Sigmoid colon (tissue), 7 donors: ENCODE data around the gene TRPV4. TPM values are rescaled to one million over a fixed set of nuclear protein-coding genes. Genes with fewer than 3 reads are reported as not detected.

Experiments
- DNase-seq: peaks from one replicate; pipeline ENCODE4 v3.0.0-alpha.2; 2019
- H3K27ac ChIP-seq, 4 donors: fragments of 200-600 bp; sonication (generic); one replicate each; pipeline ENCODE4 v1.5.1; 2016 to 2019; ENCODE audit warnings: mild to moderate bottlenecking in 1 of 4
- H3K27me3 ChIP-seq, 3 donors: fragments of 200-600 bp; sonication (generic); one replicate each; pipeline ENCODE4 v1.5.1; 2019; ENCODE audit warnings: mild to moderate bottlenecking in 1 of 3
- H3K36me3 ChIP-seq, 4 donors: fragments of 200-600 bp; sonication (generic); one replicate each; pipeline ENCODE4 v1.5.1; 2016 to 2019
- H3K4me1 ChIP-seq, 4 donors: fragments of 200-600 bp; sonication (generic); one replicate each; pipeline ENCODE4 v1.5.1; 2017 to 2019
- H3K4me3 ChIP-seq, 4 donors: fragments of 200-600 bp; sonication (generic); one replicate each; pipeline ENCODE4 v1.5.1; 2017 to 2019; ENCODE audit warnings: mild to moderate bottlenecking in 2 of 4, moderate library complexity in 1 of 4
- H3K9me3 ChIP-seq, 4 donors: fragments of 200-600 bp in 3 of 4; sonication (generic) in 3 of 4; one replicate each; pipeline versions ENCODE4 v1.5.1 to v1.6.1; 2013 to 2019
- EP300 ChIP-seq, 4 donors: sonication (generic); formaldehyde crosslinking; IDR thresholded peaks; one replicate each; pipeline ENCODE4 v1.6.1; 2017; ENCODE audit warnings: antibody characterized with exemption in 4 of 4
- POLR2A ChIP-seq, 2 donors: fragments of 450-650 bp; IDR thresholded peaks; one replicate each; pipeline ENCODE4 v1.6.1; 2016; ENCODE audit warnings: antibody characterized with exemption in 2 of 2, mild to moderate bottlenecking in 2 of 2, moderate library complexity in 2 of 2
- POLR2AphosphoS5 ChIP-seq, 4 donors: sonication (generic); formaldehyde crosslinking; IDR thresholded peaks; one replicate each; pipeline ENCODE4 v1.6.1; 2017; ENCODE audit warnings: antibody characterized with exemption in 4 of 4
- WGBS, 2 donors: extraction: QIAGEN DNeasy Blood & Tissue Kit; methylation state at CpG; one replicate each; pipeline ENCODE4 v1.1.7; 2013; 5-methylcytosine and 5-hydroxymethylcytosine counted together
- intact Hi-C: fragments of 100-400 bp; cut with DNase I; formaldehyde crosslinking; loops from one replicate; pipeline ENCODE4 v1.15.1; 2023
- polyA plus RNA-seq, 3 donors: library from polyadenylated mRNA; stranded (reverse); fragments of 200-250 nt; gene quantifications; one replicate each; pipeline ENCODE4 v1.2.3, GENCODE V29; 2013
- total RNA-seq, 4 donors: library from RNA; depleted of rRNA; stranded (reverse); fragments of >200 nt; gene quantifications; one replicate each; pipeline ENCODE4 v1.1.0, GENCODE V29; 2016
- TF ChIP-seq, protein P1 (sequence below), 4 experiments: fragments of 450-650 bp in 3 of 4; fragments of 200-600 bp in 1 of 4; IDR thresholded peaks; one replicate each; pipeline ENCODE4 v1.5.1; 2016 to 2019; ENCODE audit warnings: antibody characterized with exemption in 4 of 4, mild to moderate bottlenecking in 3 of 4, moderate library complexity in 2 of 4
- donor health status: healthy with polysubstance abuse.
- donor health status: Bipolar disorder and iron deficiency.
- donor health status: healthy.

Gene TRPV4
- total and polyA plus RNA-seq, 7 donors = 0.14 to 0.60 (median 0.39) TPM; not detected in 1

DNA sequence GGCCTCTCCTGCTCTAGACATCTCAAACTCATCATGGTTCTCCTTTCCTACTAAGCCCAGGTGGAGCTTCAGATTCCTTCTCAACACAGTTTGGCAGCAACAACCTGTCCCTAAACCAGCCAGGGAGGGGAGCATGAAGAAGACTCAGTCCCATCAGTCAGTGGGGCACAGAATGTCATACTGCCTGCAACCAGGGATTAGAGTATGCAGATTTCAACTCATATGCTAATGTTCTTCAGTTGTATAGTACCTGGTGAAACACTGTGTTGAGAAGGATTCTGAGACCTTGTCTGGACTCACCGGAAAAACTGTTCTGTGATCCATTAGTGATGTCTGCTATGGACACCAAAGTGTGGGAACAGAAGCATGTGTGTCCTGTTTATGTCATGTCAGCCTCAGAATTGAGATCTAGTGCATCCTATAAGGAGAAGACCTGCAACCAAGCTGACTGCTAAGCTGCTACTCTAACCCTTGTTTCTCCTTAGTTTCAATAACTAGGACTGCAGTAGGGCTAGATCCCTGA is 43.6 kb downstream of the TRPV4 start:
- Histone ChIP-seq H3K9me3 (no peaks in the 10 kb centered on the region), H3K36me3 (no peaks in the 10 kb centered on the region), H3K4me3 (no peak overlapping the region), H3K4me1 (no peaks in the 10 kb centered on the region), H3K27ac (no peak overlapping the region), H3K27me3 (no peaks in the 10 kb centered on the region)
- WGBS, 2 donors = 83 to 98% methylated on average over 1 of the region's 1 CpG
- DNase-seq = no peak
- TF ChIP-seq EP300 (IDR thresholded peaks at IDR 0.05) (no peak), POLR2A (IDR thresholded peaks at IDR 0.05) (no peak), POLR2AphosphoS5 (IDR thresholded peaks at IDR 0.05) (no peak)
- intact Hi-C loops = no loop called here

DNA sequence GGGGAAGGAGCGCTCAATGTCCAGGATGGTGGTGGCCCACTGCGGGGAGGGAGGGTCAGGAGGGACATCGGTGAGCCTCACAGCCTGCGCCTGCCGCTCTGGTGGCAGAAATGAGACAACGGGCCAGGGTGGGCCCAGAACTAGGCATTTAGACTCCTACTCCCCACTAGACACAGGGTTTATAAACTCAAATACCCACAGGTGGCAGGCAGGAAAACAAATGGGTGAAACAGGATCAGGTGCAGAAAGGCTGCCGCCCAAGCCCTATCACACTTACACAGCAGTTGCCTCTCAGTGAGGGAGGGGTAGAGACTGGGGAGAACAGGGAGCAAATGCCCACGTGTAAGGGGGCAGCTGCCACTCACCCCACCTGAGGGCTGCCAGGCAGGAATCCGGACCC is 46.4 kb downstream of the TRPV4 start:
- H3K27ac ChIP-seq = no peak overlapping the region
- 83 to 90% methylated on average over 9 of the region's 9 CpGs for WGBS, 2 donors
- TF ChIP-seq POLR2AphosphoS5 (IDR thresholded peaks at IDR 0.05) (no peak), EP300 (IDR thresholded peaks at IDR 0.05) (no peak), POLR2A (IDR thresholded peaks at IDR 0.05) (no peak)
- no peak overlapping the region for H3K4me3 ChIP-seq
- H3K9me3 ChIP-seq = no peaks in the 10 kb centered on the region
- DNase-seq = no peak
- intact Hi-C loops = no loop called here
- no peaks in the 10 kb centered on the region for H3K4me1 ChIP-seq
- peaks cover 0 to 4% (median 0%) of the 10 kb centered on the region in 3 donors for H3K27me3 ChIP-seq
- H3K36me3 ChIP-seq = no peaks in the 10 kb centered on the region

DNA sequence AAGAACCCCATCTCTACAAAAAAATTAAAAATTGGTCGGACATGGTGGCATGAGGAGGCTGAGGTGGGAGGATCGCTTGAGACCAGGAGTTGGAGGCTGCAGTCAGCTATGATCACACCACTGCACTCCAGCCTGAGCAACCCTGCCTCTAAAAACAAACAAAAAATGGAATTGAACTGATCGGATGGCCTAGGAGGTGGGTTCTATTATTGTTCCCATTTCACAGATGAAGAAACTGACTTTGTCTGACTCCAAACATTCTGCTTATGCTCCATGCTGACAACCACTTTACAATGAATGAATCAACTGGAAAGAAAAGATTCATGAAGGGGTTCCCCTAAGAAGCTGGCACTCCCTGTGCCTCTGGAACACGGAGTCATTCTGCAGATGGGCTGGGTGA is 47.3 kb downstream of the TRPV4 start:
- no peak overlapping the region for H3K4me3 ChIP-seq
- no peaks in the 10 kb centered on the region for H3K4me1 ChIP-seq
- intact Hi-C loops = no loop called here
- no peaks in the 10 kb centered on the region for H3K9me3 ChIP-seq
- no peaks in the 10 kb centered on the region for H3K36me3 ChIP-seq
- no peak for TF ChIP-seq POLR2AphosphoS5 (IDR thresholded peaks at IDR 0.05)
- no peak for TF ChIP-seq EP300 (IDR thresholded peaks at IDR 0.05)
- TF ChIP-seq POLR2A (IDR thresholded peaks at IDR 0.05) = no peak
- TF ChIP-seq, protein P1, sequence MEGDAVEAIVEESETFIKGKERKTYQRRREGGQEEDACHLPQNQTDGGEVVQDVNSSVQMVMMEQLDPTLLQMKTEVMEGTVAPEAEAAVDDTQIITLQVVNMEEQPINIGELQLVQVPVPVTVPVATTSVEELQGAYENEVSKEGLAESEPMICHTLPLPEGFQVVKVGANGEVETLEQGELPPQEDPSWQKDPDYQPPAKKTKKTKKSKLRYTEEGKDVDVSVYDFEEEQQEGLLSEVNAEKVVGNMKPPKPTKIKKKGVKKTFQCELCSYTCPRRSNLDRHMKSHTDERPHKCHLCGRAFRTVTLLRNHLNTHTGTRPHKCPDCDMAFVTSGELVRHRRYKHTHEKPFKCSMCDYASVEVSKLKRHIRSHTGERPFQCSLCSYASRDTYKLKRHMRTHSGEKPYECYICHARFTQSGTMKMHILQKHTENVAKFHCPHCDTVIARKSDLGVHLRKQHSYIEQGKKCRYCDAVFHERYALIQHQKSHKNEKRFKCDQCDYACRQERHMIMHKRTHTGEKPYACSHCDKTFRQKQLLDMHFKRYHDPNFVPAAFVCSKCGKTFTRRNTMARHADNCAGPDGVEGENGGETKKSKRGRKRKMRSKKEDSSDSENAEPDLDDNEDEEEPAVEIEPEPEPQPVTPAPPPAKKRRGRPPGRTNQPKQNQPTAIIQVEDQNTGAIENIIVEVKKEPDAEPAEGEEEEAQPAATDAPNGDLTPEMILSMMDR (IDR thresholded peaks at IDR 0.05) = no peak
- H3K27ac ChIP-seq = no peak overlapping the region
- H3K27me3 ChIP-seq = peaks cover 0 to 4% (median 0%) of the 10 kb centered on the region in 3 donors
- WGBS, 2 donors = 78 to 95% methylated on average over 4 of the region's 4 CpGs
- no peak for DNase-seq

DNA sequence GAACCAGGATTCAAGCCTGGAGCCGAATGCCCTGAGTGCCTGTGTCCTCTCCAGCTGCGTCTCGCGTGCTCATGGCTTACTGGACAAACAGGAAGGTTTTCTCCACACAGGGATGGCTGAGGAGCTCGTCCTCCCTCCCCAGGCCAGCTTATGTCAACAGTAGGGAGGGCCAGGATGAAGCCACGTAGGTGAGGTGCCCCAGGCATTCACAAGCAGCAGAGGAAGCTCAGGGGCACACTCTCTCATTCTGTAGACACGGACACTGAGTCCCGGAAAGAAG is 49.3 kb downstream of the TRPV4 start:
- no peak overlapping the region for H3K27ac ChIP-seq
- no peak for TF ChIP-seq EP300 (IDR thresholded peaks at IDR 0.05)
- TF ChIP-seq POLR2AphosphoS5 (IDR thresholded peaks at IDR 0.05) = no peak
- TF ChIP-seq POLR2A (IDR thresholded peaks at IDR 0.05) = no peak
- TF ChIP-seq, protein P1 (IDR thresholded peaks at IDR 0.05) = no peak
- H3K4me1 ChIP-seq = no peaks in the 10 kb centered on the region
- WGBS, 2 donors = 30 to 75% methylated on average over 8 of the region's 8 CpGs
- H3K4me3 ChIP-seq = no peak overlapping the region
- H3K9me3 ChIP-seq = peaks cover 0 to 6% (median 0%) of the 10 kb centered on the region in 4 donors
- DNase-seq = no peak
- no peaks in the 10 kb centered on the region for H3K36me3 ChIP-seq
- intact Hi-C loops = no loop called here
- peaks cover 0 to 4% (median 0%) of the 10 kb centered on the region in 3 donors for H3K27me3 ChIP-seq

DNA sequence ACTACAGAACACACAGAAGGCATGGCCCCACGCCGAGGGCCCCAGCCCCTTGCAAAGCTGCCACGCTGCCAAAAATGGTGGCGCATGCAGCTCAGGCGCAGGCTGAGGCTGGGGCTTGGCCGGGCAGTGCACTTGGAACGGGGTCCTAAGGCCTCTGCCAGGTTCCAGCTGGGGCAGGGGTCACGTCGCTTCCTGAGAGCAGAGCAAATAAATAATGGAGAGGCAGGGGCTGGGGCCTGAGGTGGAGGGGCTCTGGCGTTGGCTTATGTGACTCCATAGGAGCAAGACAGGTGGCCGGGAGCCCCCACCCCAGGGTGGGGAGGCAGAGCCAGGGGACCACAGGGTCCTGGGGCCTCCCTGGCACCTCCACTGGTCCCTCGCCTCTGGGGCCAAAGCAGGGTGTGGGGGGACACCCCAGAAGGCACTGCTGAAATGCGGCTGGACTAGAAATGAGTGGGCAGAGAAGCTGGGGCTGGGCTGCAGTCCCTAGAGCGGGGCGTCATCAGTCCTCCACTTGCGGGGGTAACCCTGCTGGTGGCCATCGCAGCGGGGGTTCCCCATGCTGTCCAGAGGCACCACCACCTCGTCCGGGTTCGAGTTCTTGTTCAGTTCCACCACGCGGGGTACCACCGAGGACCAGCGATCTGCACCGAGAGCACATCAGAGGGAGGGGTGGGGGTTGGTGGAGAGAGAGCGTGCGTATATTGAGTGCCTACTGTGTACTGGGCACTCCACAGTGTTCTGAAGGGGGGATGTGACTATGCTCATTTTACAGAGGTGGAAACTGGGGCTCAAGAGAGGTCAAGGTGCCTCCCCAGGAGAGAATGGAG is 49.8 kb downstream of the TRPV4 start:
- peaks cover 0 to 12% (median 0%) of the 10 kb centered on the region in 4 donors for H3K9me3 ChIP-seq
- H3K36me3 ChIP-seq = no peaks in the 10 kb centered on the region
- no peak overlapping the region for H3K4me3 ChIP-seq
- no peaks in the 10 kb centered on the region for H3K4me1 ChIP-seq
- intact Hi-C loops = no loop called here
- no peak overlapping the region for H3K27ac ChIP-seq
- 78 to 83% methylated on average over 28 of the region's 28 CpGs for WGBS, 2 donors
- TF ChIP-seq POLR2AphosphoS5 (IDR thresholded peaks at IDR 0.05) (no peak), EP300 (IDR thresholded peaks at IDR 0.05) (no peak), POLR2A (IDR thresholded peaks at IDR 0.05) (no peak)
- TF ChIP-seq, protein P1 (IDR thresholded peaks at IDR 0.05) = no peak
- peaks cover 0 to 4% (median 0%) of the 10 kb centered on the region in 3 donors for H3K27me3 ChIP-seq
- DNase-seq = no peak
